Keratinocyte (primary cell): ENCODE results near the gene MSGN1. TPM values are rescaled to one million over a fixed set of nuclear protein-coding genes. Genes with fewer than 3 reads are reported as not detected.
A peak's percentile ranks its signal among the peaks of the same experiment; 100 is the strongest.

Source experiments
- DNase-seq: peaks from one replicate; pipeline ENCODE4 v3.0.0-alpha.2; 2011; ENCODE audit warnings: low read depth, missing footprints, low spot score
- FAIRE-seq: peaks from 2 replicates; lab custom pipeline; 2011; peaks lifted over from hg19 to GRCh38; lab: Jason Lieb, UNC
- H2AFZ ChIP-seq: 2 replicates; pipeline ENCODE4 v1.6.0; 2012; ENCODE audit warnings: low read length, control low read depth, inconsistent platforms; ENCODE audit not compliant: control insufficient read depth
- H3K27ac ChIP-seq: 2 replicates; pipeline ENCODE4 v1.5.1; 2011; ENCODE audit warnings: low read length; ENCODE audit not compliant: control insufficient read depth, insufficient read depth
- H3K27me3 ChIP-seq: 3 replicates; pipeline ENCODE4 v1.6.0; 2011; ENCODE audit warnings: low read length; ENCODE audit not compliant: control insufficient read depth, insufficient read depth; ENCODE audit errors: extremely low read depth
- H3K36me3 ChIP-seq, 2 experiments: 2 replicates in 1 of 2; 3 replicates in 1 of 2; pipeline ENCODE4 v1.5.1; 2011; ENCODE audit warnings: low read length in 2 of 2, mild to moderate bottlenecking in 1 of 2; ENCODE audit not compliant: control insufficient read depth in 2 of 2, insufficient read depth in 2 of 2; ENCODE audit errors: extremely low read depth in 1 of 2
- H3K4me1 ChIP-seq: 3 replicates; pipeline ENCODE4 v1.5.1; 2011; ENCODE audit warnings: low read length; ENCODE audit not compliant: control insufficient read depth, insufficient read depth; ENCODE audit errors: extremely low read depth
- H3K4me2 ChIP-seq: 3 replicates; pipeline ENCODE4 v1.6.0; 2011; ENCODE audit warnings: low read depth, low read length; ENCODE audit not compliant: control insufficient read depth, insufficient read depth; ENCODE audit errors: extremely low read depth
- H3K4me3 ChIP-seq, 3 experiments: fragments of 200-600 bp in 1 of 3; sonication (generic) in 1 of 3; 2 replicates in 2 of 3; 3 replicates in 1 of 3; pipeline ENCODE4 v1.5.1; 2011 to 2016; ENCODE audit warnings: low read length in 3 of 3, mild to moderate bottlenecking in 3 of 3, control low read depth in 2 of 3, inconsistent platforms in 1 of 3, low read depth in 1 of 3, mixed read lengths in 1 of 3, mixed run types in 1 of 3, moderate library complexity in 1 of 3; ENCODE audit not compliant: control insufficient read depth in 2 of 3, insufficient read depth in 2 of 3; ENCODE audit errors: extremely low read depth in 1 of 3
- H3K79me2 ChIP-seq: 2 replicates; pipeline ENCODE4 v1.6.0; 2012; ENCODE audit warnings: low read length; ENCODE audit not compliant: control insufficient read depth, insufficient read depth
- H3K9ac ChIP-seq: 3 replicates; pipeline ENCODE4 v1.6.0; 2011; ENCODE audit warnings: low read length; ENCODE audit not compliant: control insufficient read depth, insufficient read depth; ENCODE audit errors: extremely low read depth
- H3K9me1 ChIP-seq: 3 replicates; pipeline ENCODE4 v1.6.0; 2011; ENCODE audit warnings: low read length; ENCODE audit not compliant: control insufficient read depth, insufficient read depth; ENCODE audit errors: extremely low read depth
- H3K9me3 ChIP-seq: 2 replicates; pipeline ENCODE4 v1.5.1; 2012; ENCODE audit warnings: low read depth, low read length; ENCODE audit not compliant: control insufficient read depth
- H4K20me1 ChIP-seq: 3 replicates; pipeline ENCODE4 v1.6.0; 2011; ENCODE audit warnings: low read length; ENCODE audit not compliant: control insufficient read depth, insufficient read depth; ENCODE audit errors: extremely low read depth
- EZH2 ChIP-seq: IDR thresholded peaks from one replicate; pipeline ENCODE4 v1.6.1; 2012; ENCODE audit warnings: inconsistent platforms, mild to moderate bottlenecking, low read length, moderate library complexity
- dilution Hi-C: fragments of 300-500 bp; cut with MboI; formaldehyde crosslinking; loops from one replicate; pipeline ENCODE4 v1.7.0; 2020; ENCODE audit warnings: low sequenced_read_pairs; ENCODE audit not compliant: extremely low pct_ligation_motif_present
- polyA minus RNA-seq, 3 experiments: library from RNA; depleted of rRNA, polyadenylated mRNA; stranded (reverse); fragments of >200 nt; gene quantifications; 1 replicate in 1 of 3; 2 replicates in 1 of 3; 3 replicates in 1 of 3; pipeline ENCODE4 v1.2.3, GENCODE V29; 2011
- polyA plus RNA-seq, 5 experiments: library from polyadenylated mRNA; depleted of rRNA in 3 of 5; stranded (reverse) in 3 of 5; stranded (forward) in 1 of 5; unstranded in 1 of 5; fragments of >200 nt; gene quantifications; 1 replicate in 1 of 5; 2 replicates in 3 of 5; 3 replicates in 1 of 5; pipeline versions ENCODE4 v1.2.1 to v1.2.3, GENCODE V29; 2011 to 2012; ENCODE audit warnings: missing spikeins in 2 of 5, low read depth in 1 of 5, low replicate concordance in 1 of 5
- TF ChIP-seq, protein P1 (sequence below), 3 experiments: IDR thresholded peaks in 1 of 3; conservative IDR thresholded peaks in 1 of 3; optimal IDR thresholded peaks in 1 of 3; 2 replicates in 2 of 3; 3 replicates in 1 of 3; pipeline versions ENCODE3 to v1.5.1; 2011; ENCODE audit warnings: low read length in 3 of 3, mild to moderate bottlenecking in 3 of 3, moderate library complexity in 2 of 3, control low read depth in 1 of 3, inconsistent platforms in 1 of 3; ENCODE audit not compliant: insufficient read depth in 2 of 3; ENCODE audit errors: extremely low read depth in 1 of 3

Gene MSGN1, protein sequence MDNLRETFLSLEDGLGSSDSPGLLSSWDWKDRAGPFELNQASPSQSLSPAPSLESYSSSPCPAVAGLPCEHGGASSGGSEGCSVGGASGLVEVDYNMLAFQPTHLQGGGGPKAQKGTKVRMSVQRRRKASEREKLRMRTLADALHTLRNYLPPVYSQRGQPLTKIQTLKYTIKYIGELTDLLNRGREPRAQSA
- 0.22 TPM in 1 of 3 replicates, not detected in the others for polyA plus RNA-seq
- polyA plus RNA-seq (2011; ENCODE audit: low read depth): not detected
- not detected in 2 replicates for polyA plus RNA-seq (2011; cell fraction: cytosol; rRNA removed)
- polyA plus RNA-seq (2011; cell fraction: nucleus; rRNA removed): not detected in 2 replicates
- polyA plus RNA-seq (2012; ENCODE audit: low replicate concordance): not detected in 2 replicates
- polyA minus RNA-seq: not detected in 3 replicates
- polyA minus RNA-seq (2011; cell fraction: cytosol; rRNA and poly(A)+ RNA removed): not detected
- not detected in 2 replicates for polyA minus RNA-seq (2011; cell fraction: nucleus; rRNA and poly(A)+ RNA removed)

DNA sequence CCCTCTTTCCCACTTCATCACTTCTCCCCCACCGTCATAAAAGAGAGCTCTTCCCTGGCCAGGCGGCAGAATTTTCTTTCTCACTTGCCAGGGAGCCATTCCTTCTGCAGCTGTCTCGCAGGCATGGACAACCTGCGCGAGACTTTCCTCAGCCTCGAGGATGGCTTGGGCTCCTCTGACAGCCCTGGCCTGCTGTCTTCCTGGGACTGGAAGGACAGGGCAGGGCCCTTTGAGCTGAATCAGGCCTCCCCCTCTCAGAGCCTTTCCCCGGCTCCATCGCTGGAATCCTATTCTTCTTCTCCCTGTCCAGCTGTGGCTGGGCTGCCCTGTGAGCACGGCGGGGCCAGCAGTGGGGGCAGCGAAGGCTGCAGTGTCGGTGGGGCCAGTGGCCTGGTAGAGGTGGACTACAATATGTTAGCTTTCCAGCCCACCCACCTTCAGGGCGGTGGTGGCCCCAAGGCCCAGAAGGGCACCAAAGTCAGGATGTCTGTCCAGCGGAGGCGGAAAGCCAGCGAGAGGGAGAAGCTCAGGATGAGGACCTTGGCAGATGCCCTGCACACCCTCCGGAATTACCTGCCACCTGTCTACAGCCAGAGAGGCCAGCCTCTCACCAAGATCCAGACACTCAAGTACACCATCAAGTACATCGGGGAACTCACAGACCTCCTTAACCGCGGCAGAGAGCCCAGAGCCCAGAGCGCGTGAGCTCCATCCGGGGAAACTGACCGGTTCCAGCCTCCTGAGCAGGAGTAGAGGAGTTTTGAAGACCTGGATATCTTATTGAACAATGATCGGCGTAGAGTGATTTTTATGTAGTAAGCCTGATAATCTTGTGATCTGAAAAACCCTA lies at the start of gene MSGN1:
Gene MSGN1, plus strand, starts transcription at position 65 of the 850 bp plus-strand sequence. Its CDS starts 59 bp downstream, at position 124.
- dilution Hi-C loops: no loop called here
- peak within 1 kb of the TSS; percentile 51 for H2AFZ ChIP-seq
- no peaks in the 10 kb centered on the region for H4K20me1 ChIP-seq
- FAIRE-seq: no peak
- no peaks in the 10 kb centered on the region for H3K36me3 ChIP-seq
- no peaks in the 10 kb centered on the region for H3K79me2 ChIP-seq
- DNase-seq: no peak
- peak within 1 kb of the TSS; percentile 64 for H3K9ac ChIP-seq
- no peaks in the 10 kb centered on the region for H3K27me3 ChIP-seq
- H3K9me1 ChIP-seq: no peaks in the 10 kb centered on the region
- H3K4me3 ChIP-seq: peak within 1 kb of the TSS in 2 of 3 experiments; percentile 12 to 16
- H3K4me2 ChIP-seq: peak within 1 kb of the TSS; percentile 79
- no peaks in the 10 kb centered on the region for H3K9me3 ChIP-seq
- H3K4me1 ChIP-seq: peaks cover 46% of the 10 kb centered on the region
- H3K27ac ChIP-seq: peak within 1 kb of the TSS; percentile 96
- TF ChIP-seq, protein P1, sequence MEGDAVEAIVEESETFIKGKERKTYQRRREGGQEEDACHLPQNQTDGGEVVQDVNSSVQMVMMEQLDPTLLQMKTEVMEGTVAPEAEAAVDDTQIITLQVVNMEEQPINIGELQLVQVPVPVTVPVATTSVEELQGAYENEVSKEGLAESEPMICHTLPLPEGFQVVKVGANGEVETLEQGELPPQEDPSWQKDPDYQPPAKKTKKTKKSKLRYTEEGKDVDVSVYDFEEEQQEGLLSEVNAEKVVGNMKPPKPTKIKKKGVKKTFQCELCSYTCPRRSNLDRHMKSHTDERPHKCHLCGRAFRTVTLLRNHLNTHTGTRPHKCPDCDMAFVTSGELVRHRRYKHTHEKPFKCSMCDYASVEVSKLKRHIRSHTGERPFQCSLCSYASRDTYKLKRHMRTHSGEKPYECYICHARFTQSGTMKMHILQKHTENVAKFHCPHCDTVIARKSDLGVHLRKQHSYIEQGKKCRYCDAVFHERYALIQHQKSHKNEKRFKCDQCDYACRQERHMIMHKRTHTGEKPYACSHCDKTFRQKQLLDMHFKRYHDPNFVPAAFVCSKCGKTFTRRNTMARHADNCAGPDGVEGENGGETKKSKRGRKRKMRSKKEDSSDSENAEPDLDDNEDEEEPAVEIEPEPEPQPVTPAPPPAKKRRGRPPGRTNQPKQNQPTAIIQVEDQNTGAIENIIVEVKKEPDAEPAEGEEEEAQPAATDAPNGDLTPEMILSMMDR (optimal IDR thresholded peaks at IDR 0.05 in 1 of 3, IDR thresholded peaks at IDR 0.05 in 1 of 3, conservative IDR thresholded peaks at IDR 0.05 in 1 of 3; ENCODE audit: extremely low read depth in 1 of 3, insufficient read depth in 2 of 3, low read length in 3 of 3): no peak
- no peak for TF ChIP-seq EZH2

DNA sequence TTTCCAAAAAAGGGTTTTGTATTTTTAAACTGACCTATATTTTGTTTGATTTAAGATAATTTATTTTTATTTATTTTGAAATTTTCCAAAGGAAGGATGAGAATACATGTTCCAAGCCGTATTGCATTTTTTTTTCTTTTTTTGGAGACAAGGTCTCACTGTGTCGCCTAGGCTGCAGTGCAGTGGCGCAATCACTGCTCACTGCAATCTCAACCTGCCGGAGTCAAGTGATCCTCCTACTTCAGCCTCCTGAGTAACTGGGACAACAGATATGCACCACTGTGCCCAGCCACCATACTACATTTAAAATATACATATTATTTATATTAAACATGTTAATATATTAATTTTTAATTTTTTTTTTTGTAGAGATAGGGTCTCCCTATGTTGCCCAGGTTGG lies 47.4 kb upstream of the MSGN1 start:
- dilution Hi-C loops: no loop called here
- Histone ChIP-seq H2AFZ (no peak overlapping the region), H4K20me1 (no peaks in the 10 kb centered on the region), H3K9me3 (no peaks in the 10 kb centered on the region), H3K4me1 (no peaks in the 10 kb centered on the region), H3K9ac (no peak overlapping the region), H3K27ac (no peak overlapping the region), H3K9me1 (no peaks in the 10 kb centered on the region), H3K36me3 (peaks cover under 1 to 30% of the 10 kb centered on the region in 2 experiments), H3K79me2 (peaks cover 3% of the 10 kb centered on the region), H3K4me2 (no peak overlapping the region), H3K27me3 (no peaks in the 10 kb centered on the region), H3K4me3 (no peak overlapping the region)
- TF ChIP-seq, protein P1 (optimal IDR thresholded peaks at IDR 0.05 in 1 of 3, IDR thresholded peaks at IDR 0.05 in 1 of 3, conservative IDR thresholded peaks at IDR 0.05 in 1 of 3; ENCODE audit: extremely low read depth in 1 of 3, insufficient read depth in 2 of 3, low read length in 3 of 3): no peak
- TF ChIP-seq EZH2: no peak
- DNase-seq: no peak
- FAIRE-seq: no peak
